Measurements from ENCODE around the gene GPR108.

GPR108 gene

GRCh38 chr19:6685482-6685881 is 51.9 kb downstream of the GPR108 start:
- H3K36me3 ChIP-seq (ENCODE audit: control insufficient read depth in 2 of 2, insufficient read depth in 1 of 2, low read length in 2 of 2): no peaks in the 10 kb centered on the region
- CTCF ChIA-PET: no interaction called here
- H3K9me3 ChIP-seq (ENCODE audit: control insufficient read depth, insufficient read depth, low read depth, low read length): no peaks in the 10 kb centered on the region
- no peaks in the 10 kb centered on the region for H3K4me1 ChIP-seq (ENCODE audit: control insufficient read depth, insufficient read depth, low read length)
- POLR2A ChIA-PET: no interaction called here
- no peak overlapping the region for H3K27ac ChIP-seq (ENCODE audit: extremely low read depth, low read depth, low read length)
- TF ChIP-seq ZNF16 (tag by site-specific recombination; IDR thresholded peaks at IDR 0.05; ENCODE audit: low read depth): no peak
- no peak overlapping the region for H3K4me3 ChIP-seq (ENCODE audit: low read depth, low read length)

GRCh38 chr19:6683971-6684370 is 53.4 kb downstream of the GPR108 start:
- H3K4me1 ChIP-seq (ENCODE audit: control insufficient read depth, insufficient read depth, low read length): no peaks in the 10 kb centered on the region
- H3K36me3 ChIP-seq (ENCODE audit: control insufficient read depth in 2 of 2, insufficient read depth in 1 of 2, low read length in 2 of 2): no peaks in the 10 kb centered on the region
- POLR2A ChIA-PET: no interaction called here
- no peak overlapping the region for H3K4me3 ChIP-seq (ENCODE audit: low read depth, low read length)
- H3K27ac ChIP-seq (ENCODE audit: extremely low read depth, low read depth, low read length): no peak overlapping the region
- CTCF ChIA-PET: no interaction called here
- no peaks in the 10 kb centered on the region for H3K9me3 ChIP-seq (ENCODE audit: control insufficient read depth, insufficient read depth, low read depth, low read length)
- no peak for TF ChIP-seq ZNF132 (tag by site-specific recombination; IDR thresholded peaks at IDR 0.05; ENCODE audit: borderline replicate concordance)
- TF ChIP-seq ZNF473 (tag by site-specific recombination; IDR thresholded peaks at IDR 0.05): no peak
- TF ChIP-seq ZNF18 (tag by site-specific recombination; IDR thresholded peaks at IDR 0.05): no peak
- TF ChIP-seq ZNF2 (tag by site-specific recombination; IDR thresholded peaks at IDR 0.05): no peak
- TF ChIP-seq ZNF311 (tag by site-specific recombination; IDR thresholded peaks at IDR 0.05; ENCODE audit: borderline replicate concordance): no peak
- no peak for TF ChIP-seq ZBTB49 (tag by site-specific recombination; IDR thresholded peaks at IDR 0.05; ENCODE audit: low read depth)
- TF ChIP-seq INSM2 (tag by site-specific recombination; IDR thresholded peaks at IDR 0.05): no peak
- TF ChIP-seq ZNF449 (tag by site-specific recombination; IDR thresholded peaks at IDR 0.05): no peak
- TF ChIP-seq ZNF366 (tag by site-specific recombination; conservative IDR thresholded peaks at IDR 0.05): no peak
- TF ChIP-seq ZBTB10 (tag by site-specific recombination; IDR thresholded peaks at IDR 0.05): no peak
- TF ChIP-seq ZSCAN4 (tag by site-specific recombination; IDR thresholded peaks at IDR 0.05): no peak
- TF ChIP-seq ZNF214 (tag by site-specific recombination; IDR thresholded peaks at IDR 0.05; ENCODE audit: borderline replicate concordance): no peak
- TF ChIP-seq SP7 (tag by site-specific recombination; IDR thresholded peaks at IDR 0.05): no peak
- no peak for TF ChIP-seq ZSCAN16 (tag by site-specific recombination; IDR thresholded peaks at IDR 0.05)
- no peak for TF ChIP-seq ZNF112 (tag by site-specific recombination; IDR thresholded peaks at IDR 0.05)

Data from HEK293 (cell line).